ENCODE data around the gene ZIC5. TPM values are rescaled to one million over a fixed set of nuclear protein-coding genes. Genes with fewer than 3 reads are reported as not detected.
"Not testable (repeated sequence)": the region's sequence is repeated elsewhere in the genome, so short reads cannot be mapped to it uniquely, and the experiment has no call there.

Gene ZIC5
- total RNA-seq, 2 donors from 2014 or later, result not detected

- TF ChIP-seq CTCF (IDR thresholded peaks at IDR 0.05), result no peak
- ATAC-seq (ENCODE audit: insufficient number of reproducible peaks, low FRiP score, low read depth) (no peak), DNase-seq (ENCODE audit: low spot score) (no peak)
- Histone ChIP-seq H3K27me3 (replicated peaks; ENCODE audit: insufficient read depth) (peaks cover 8% of the 10 kb centered on the region), H3K9me3 (no peaks in the 10 kb centered on the region), H3K27ac (no peak overlapping the region), H3K36me3 (no peaks in the 10 kb centered on the region), H3K4me3 (no peak overlapping the region), H3K4me1 (ENCODE audit: control insufficient read depth in 1 of 2, low read depth in 2 of 2) (no peaks in the 10 kb centered on the region)
Measured at GRCh38 chr13:99947666-99948065, 23.9 kb downstream of the ZIC5 start.

GRCh38 chr13:99945515-99945914 is 26.1 kb downstream of the ZIC5 start:
- not testable (repeated sequence) for H3K4me3 ChIP-seq; H3K36me3 ChIP-seq; H3K27me3 ChIP-seq (replicated peaks; ENCODE audit: insufficient read depth); H3K9me3 ChIP-seq; DNase-seq (ENCODE audit: low spot score); H3K4me1 ChIP-seq (ENCODE audit: control insufficient read depth in 1 of 2, low read depth in 2 of 2); ATAC-seq (ENCODE audit: insufficient number of reproducible peaks, low FRiP score, low read depth); H3K27ac ChIP-seq

GRCh38 chr13:99944606-99945005 is 27.0 kb downstream of the ZIC5 start:
- Histone ChIP-seq H3K27me3 (replicated peaks; ENCODE audit: insufficient read depth) (no peaks in the 10 kb centered on the region), H3K4me1 (ENCODE audit: control insufficient read depth in 1 of 2, low read depth in 2 of 2) (no peaks in the 10 kb centered on the region), H3K27ac (no peak overlapping the region), H3K4me3 (no peak overlapping the region), H3K9me3 (no peaks in the 10 kb centered on the region), H3K36me3 (no peaks in the 10 kb centered on the region)
- no peak for DNase-seq (ENCODE audit: low spot score)
- ATAC-seq (ENCODE audit: insufficient number of reproducible peaks, low FRiP score, low read depth), result no peak
- no peak for TF ChIP-seq CTCF (IDR thresholded peaks at IDR 0.05)

GRCh38 chr13:99944102-99944501 is 27.5 kb downstream of the ZIC5 start:
- Histone ChIP-seq H3K4me3 (no peak overlapping the region), H3K4me1 (ENCODE audit: control insufficient read depth in 1 of 2, low read depth in 2 of 2) (no peaks in the 10 kb centered on the region), H3K27me3 (replicated peaks; ENCODE audit: insufficient read depth) (no peaks in the 10 kb centered on the region), H3K27ac (no peak overlapping the region), H3K9me3 (no peaks in the 10 kb centered on the region), H3K36me3 (no peaks in the 10 kb centered on the region)
- DNase-seq (ENCODE audit: low spot score) (no peak), ATAC-seq (ENCODE audit: insufficient number of reproducible peaks, low FRiP score, low read depth) (no peak)
- TF ChIP-seq CTCF (IDR thresholded peaks at IDR 0.05), result no peak

GRCh38 chr13:99941911-99942310 is 29.7 kb downstream of the ZIC5 start:
- no peak for TF ChIP-seq CTCF (IDR thresholded peaks at IDR 0.05)
- no peak for DNase-seq (ENCODE audit: low spot score)
- Histone ChIP-seq H3K27ac (no peak overlapping the region), H3K27me3 (replicated peaks; ENCODE audit: insufficient read depth) (no peaks in the 10 kb centered on the region), H3K4me3 (no peak overlapping the region), H3K36me3 (no peaks in the 10 kb centered on the region), H3K4me1 (ENCODE audit: control insufficient read depth in 1 of 2, low read depth in 2 of 2) (no peaks in the 10 kb centered on the region), H3K9me3 (no peaks in the 10 kb centered on the region)
- ATAC-seq (ENCODE audit: insufficient number of reproducible peaks, low FRiP score, low read depth), result no peak

GRCh38 chr13:99941086-99941485 is 30.5 kb downstream of the ZIC5 start:
- H3K27ac ChIP-seq, result no peak overlapping the region
- DNase-seq (ENCODE audit: low spot score), result no peak
- no peak for TF ChIP-seq CTCF (IDR thresholded peaks at IDR 0.05)
- no peaks in the 10 kb centered on the region for H3K36me3 ChIP-seq
- ATAC-seq (ENCODE audit: insufficient number of reproducible peaks, low FRiP score, low read depth), result no peak
- no peaks in the 10 kb centered on the region for H3K9me3 ChIP-seq
- H3K4me3 ChIP-seq, result no peak overlapping the region
- no peaks in the 10 kb centered on the region for H3K27me3 ChIP-seq (replicated peaks; ENCODE audit: insufficient read depth)
- H3K4me1 ChIP-seq (ENCODE audit: control insufficient read depth in 1 of 2, low read depth in 2 of 2), result no peaks in the 10 kb centered on the region
